GM23338 (cell line): ENCODE measurements around the gene R3HDM2. TPM values are rescaled to one million over a fixed set of nuclear protein-coding genes. Genes with fewer than 3 reads are reported as not detected.

Source experiments
- ATAC-seq: fragments of 200-7000 bp; cut with Tn5 transposase; 3 replicates; pipeline ENCODE4 v1.9.1; 2020
- DNase-seq: peaks from one replicate; pipeline ENCODE4 v3.0.0-alpha.2; 2015; ENCODE audit warnings: low spot score
- H2AFZ ChIP-seq: fragments of 200-600 bp; sonication (generic); 2 replicates; pipeline ENCODE4 v1.8.0; 2016; ENCODE audit warnings: antibody characterized with exemption, mild to moderate bottlenecking, moderate library complexity
- H3F3A ChIP-seq: fragments of 200-600 bp; sonication (generic); replicated peaks from 2 replicates; pipeline ENCODE4 v1.8.0; 2017; ENCODE audit warnings: antibody characterized with exemption, mixed run types, low read depth
- H3K27ac ChIP-seq: fragments of 200-600 bp; sonication (generic); 2 replicates; pipeline ENCODE4 v1.6.1; 2016; ENCODE audit warnings: low read depth
- H3K27me3 ChIP-seq: fragments of 200-600 bp; sonication (generic); 2 replicates; pipeline ENCODE4 v1.8.0; 2016; ENCODE audit warnings: mild to moderate bottlenecking, mixed run types, moderate library complexity; ENCODE audit not compliant: insufficient read depth
- H3K36me3 ChIP-seq: fragments of 200-600 bp; sonication (generic); 2 replicates; pipeline ENCODE4 v1.8.0; 2016; ENCODE audit warnings: mild to moderate bottlenecking; ENCODE audit not compliant: insufficient read depth
- H3K4me1 ChIP-seq: fragments of 200-600 bp; sonication (generic); 2 replicates; pipeline ENCODE4 v1.8.0; 2016; ENCODE audit warnings: mild to moderate bottlenecking, moderate library complexity; ENCODE audit not compliant: insufficient read depth
- H3K4me2 ChIP-seq: fragments of 200-600 bp; sonication (generic); 2 replicates; pipeline ENCODE4 v1.7.1; 2017; ENCODE audit warnings: mixed run types
- H3K4me3 ChIP-seq: fragments of 200-600 bp; sonication (generic); 2 replicates; pipeline ENCODE4 v1.6.1; 2016; ENCODE audit warnings: mixed run types
- H3K79me2 ChIP-seq: fragments of 200-600 bp; sonication (generic); replicated peaks from 2 replicates; pipeline ENCODE4 v1.8.0; 2017; ENCODE audit warnings: mild to moderate bottlenecking; ENCODE audit not compliant: insufficient read depth
- H3K9me2 ChIP-seq: fragments of 200-600 bp; sonication (generic); 2 replicates; pipeline ENCODE4 v1.8.0; 2017; ENCODE audit not compliant: insufficient read depth
- H4K20me1 ChIP-seq: fragments of 200-600 bp; sonication (generic); replicated peaks from 2 replicates; pipeline ENCODE4 v1.8.0; 2017; ENCODE audit warnings: mild to moderate bottlenecking; ENCODE audit not compliant: insufficient read depth
- H3K27ac Mint-ChIP-seq: 2 replicates; pipeline ENCODE4 v1.8.0; 2020; ENCODE audit warnings: inconsistent platforms, mild to moderate bottlenecking, moderate library complexity, mixed read lengths
- H3K27me3 Mint-ChIP-seq: 3 replicates; pipeline ENCODE4 v1.8.0; 2022; ENCODE audit warnings: low read depth, mild to moderate bottlenecking, moderate library complexity, mixed read lengths, inconsistent platforms; ENCODE audit not compliant: insufficient read depth, poor library complexity
- H3K36me3 Mint-ChIP-seq: 3 replicates; pipeline ENCODE4 v1.8.0; 2021; ENCODE audit warnings: low read depth, mild to moderate bottlenecking, inconsistent platforms, moderate library complexity, mixed read lengths
- H3K4me1 Mint-ChIP-seq: 3 replicates; pipeline ENCODE4 v1.8.0; 2020; ENCODE audit warnings: mild to moderate bottlenecking, inconsistent platforms, mixed read lengths
- H3K4me3 Mint-ChIP-seq: 3 replicates; pipeline ENCODE4 v1.8.0; 2021; ENCODE audit warnings: moderate library complexity, mild to moderate bottlenecking, inconsistent platforms, mixed read lengths
- H3K9me3 Mint-ChIP-seq: 3 replicates; pipeline ENCODE4 v1.8.0; 2020; ENCODE audit warnings: moderate library complexity, mild to moderate bottlenecking, inconsistent platforms, mixed read lengths
- CTCF ChIP-seq, 2 experiments: fragments of 200-600 bp in 1 of 2; sonication (generic) in 1 of 2; conservative IDR thresholded peaks; 2 replicates each; pipeline versions ENCODE4 v1.5.1 to v1.6.1; 2016 to 2017; ENCODE audit warnings: antibody characterized with exemption in 2 of 2, low read depth in 2 of 2, mild to moderate bottlenecking in 2 of 2, moderate library complexity in 1 of 2
- EZH2 ChIP-seq: fragments of 200-600 bp; sonication (generic); IDR thresholded peaks from one replicate; pipeline ENCODE4 v1.8.0; 2017; ENCODE audit warnings: antibody characterized with exemption, mild to moderate bottlenecking, low read depth; ENCODE audit not compliant: unreplicated experiment
- JUNB ChIP-seq: IDR thresholded peaks from one replicate; pipeline ENCODE4 v1.6.1; 2016; ENCODE audit warnings: antibody characterized with exemption; ENCODE audit not compliant: unreplicated experiment
- STAT1 ChIP-seq: IDR thresholded peaks from one replicate; pipeline ENCODE4 v1.6.1; 2016; ENCODE audit warnings: antibody characterized with exemption; ENCODE audit not compliant: unreplicated experiment
- polyA plus RNA-seq: library from polyadenylated mRNA; unstranded; fragments of >200 nt; fragmentation: Nextera tagmentation; extraction: Ambion mirVana; gene quantifications from 2 replicates; pipeline ENCODE4 v1.2.1, GENCODE V29; 2016
- total RNA-seq: library from RNA; depleted of rRNA; stranded (reverse); fragments of >200 nt; shearing (Covaris generic); gene quantifications from 2 replicates; pipeline ENCODE4 v1.2.3, GENCODE V29; 2014

Gene R3HDM2
- total and polyA plus RNA-seq, 2 experiments from 2014 or later: 9.6 to 19.6 TPM

GRCh38 chr12:57476993-57477709, 46.3 kb upstream of the R3HDM2 start:
- ATAC-seq (no peak), DNase-seq (no peak)
- Histone ChIP-seq H3K27ac (no peak overlapping the region), H3K9me2 (no peaks in the 10 kb centered on the region), H3F3A (peaks cover 9% of the 10 kb centered on the region), H4K20me1 (no peaks in the 10 kb centered on the region), H3K36me3 (no peaks in the 10 kb centered on the region), H2AFZ (peak overlapping the region; percentile 23; the same call in 1 of the 2 replicates), H3K4me1 (peaks cover 44% of the 10 kb centered on the region), H3K4me3 (peak overlapping the region; percentile 82; the same call in 1 of the 2 replicates), H3K79me2 (no peaks in the 10 kb centered on the region), H3K27me3 (peaks cover 53% of the 10 kb centered on the region), H3K4me2 (peak overlapping the region; percentile 98)
- H3K4me1 Mint-ChIP-seq: peaks cover 50% of the 10 kb centered on the region
- H3K27me3 Mint-ChIP-seq: peaks cover 61% of the 10 kb centered on the region
- TF ChIP-seq JUNB: no peak
- TF ChIP-seq EZH2: no peak
- H3K4me3 Mint-ChIP-seq: peak overlapping the region; percentile 75; the same call in 2 of the 3 replicates
- H3K27ac Mint-ChIP-seq: no peak overlapping the region
- H3K9me3 Mint-ChIP-seq: no peaks in the 10 kb centered on the region; the same call in 2 of the 3 replicates
- H3K36me3 Mint-ChIP-seq: peaks cover 8% of the 10 kb centered on the region; the same call in 1 of the 3 replicates

DNA sequence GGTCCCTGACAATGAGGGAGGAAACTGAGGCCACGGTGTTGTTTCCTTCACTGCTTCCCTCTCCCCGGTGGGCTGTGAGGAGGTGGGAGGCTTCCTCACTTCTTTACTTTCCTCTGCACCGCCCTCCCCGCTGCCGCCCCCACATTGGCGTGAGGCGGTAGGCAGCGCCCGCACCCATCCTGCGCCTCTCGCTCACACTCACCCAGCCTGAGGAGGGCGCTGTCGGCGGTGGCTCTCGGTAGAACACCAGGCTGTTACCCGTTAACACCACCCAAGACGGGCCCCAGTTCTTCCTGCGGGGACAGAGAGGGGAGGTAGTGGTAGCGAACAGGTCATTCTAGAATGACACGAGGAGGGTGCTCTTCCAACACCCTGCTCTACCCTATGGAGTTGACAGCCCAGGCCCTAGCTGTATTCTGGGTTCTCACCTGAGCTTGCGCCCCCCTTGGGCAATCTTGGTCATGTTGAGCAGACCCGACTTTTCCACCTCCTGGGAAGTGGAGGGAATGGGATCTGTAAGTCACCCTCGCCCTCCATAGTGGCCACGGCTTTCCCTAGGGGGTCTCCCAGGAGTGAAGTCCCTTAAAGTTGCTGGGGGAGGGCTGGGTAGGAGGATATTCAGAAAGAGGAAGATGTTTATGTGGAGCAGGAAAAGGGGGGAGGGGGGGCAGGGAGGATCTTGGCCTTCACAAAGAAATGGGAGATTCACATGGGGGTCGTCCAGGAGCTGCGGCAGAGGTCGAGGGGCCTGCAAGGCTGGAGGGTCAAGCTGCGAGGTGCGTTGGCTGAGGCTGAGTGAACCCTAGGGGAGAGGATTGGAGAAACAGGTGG, 45.5 kb upstream of the R3HDM2 start:
- H2AFZ ChIP-seq: peak overlapping the region; percentile 98
- H3K36me3 ChIP-seq: no peaks in the 10 kb centered on the region
- H3K36me3 Mint-ChIP-seq: peaks cover 8% of the 10 kb centered on the region; the same call in 1 of the 3 replicates
- H3K27me3 Mint-ChIP-seq: peaks cover 61% of the 10 kb centered on the region
- H3K4me3 ChIP-seq: peak overlapping the region; percentile 82
- peak overlapping the region; percentile 75 for H3K4me3 Mint-ChIP-seq
- peaks cover 44% of the 10 kb centered on the region for H3K4me1 Mint-ChIP-seq
- peak overlapping the region; percentile 98 for H3K4me2 ChIP-seq
- ATAC-seq (peak; percentile 68), DNase-seq (peak; percentile 79)
- no peaks in the 10 kb centered on the region for H3K79me2 ChIP-seq
- H3K4me1 ChIP-seq: peaks cover 38% of the 10 kb centered on the region
- peaks cover 9% of the 10 kb centered on the region for H3F3A ChIP-seq
- TF ChIP-seq STAT1 (no peak), CTCF (conservative IDR thresholded peaks at IDR 0.05; ENCODE audit: low read depth in 2 of 2) (peak; percentile 81 to 89)
- no peaks in the 10 kb centered on the region for H3K9me2 ChIP-seq
- no peak overlapping the region for H3K27ac Mint-ChIP-seq
- no peak overlapping the region for H3K27ac ChIP-seq
- no peaks in the 10 kb centered on the region for H4K20me1 ChIP-seq
- peaks cover 57% of the 10 kb centered on the region for H3K27me3 ChIP-seq
- H3K9me3 Mint-ChIP-seq: no peaks in the 10 kb centered on the region; the same call in 2 of the 3 replicates
